CD14-positive monocyte (primary cell): ENCODE results near the gene PDIA5. TPM values are rescaled to one million over a fixed set of nuclear protein-coding genes. Genes with fewer than 3 reads are reported as not detected.

Experiments
- DNase-seq, 3 donors: peaks; one replicate each; pipeline ENCODE4 v3.0.0-alpha.2; 2011 to 2022
- H2AFZ ChIP-seq: 2 replicates; pipeline ENCODE4 v1.6.0; 2012; ENCODE audit warnings: mild to moderate bottlenecking, low read depth, low read length, inconsistent platforms; ENCODE audit not compliant: insufficient read depth, poor library complexity, severe bottlenecking
- H3K27ac ChIP-seq, 2 donors: 1 replicate in 1 of 2; 2 replicates in 1 of 2; pipeline ENCODE4 v1.5.1; 2012 to 2013; ENCODE audit warnings: low read length in 2 of 2, control low read depth in 1 of 2, inconsistent platforms in 1 of 2, low read depth in 1 of 2, mild to moderate bottlenecking in 1 of 2
- H3K27me3 ChIP-seq, 2 donors: one replicate each; pipeline versions ENCODE4 v1.6.0 to v1.6.1; 2011 to 2013; ENCODE audit warnings: low read length in 2 of 2; ENCODE audit not compliant: control insufficient read depth in 2 of 2, insufficient read depth in 2 of 2
- H3K36me3 ChIP-seq, 2 donors: replicated peaks in 1 of 2; 1 replicate in 1 of 2; 2 replicates in 1 of 2; pipeline versions ENCODE4 v1.5.1 to v1.6.1; 2012 to 2013; ENCODE audit warnings: low read length in 2 of 2, control low read depth in 1 of 2, inconsistent platforms in 1 of 2, mild to moderate bottlenecking in 1 of 2; ENCODE audit not compliant: insufficient read depth in 2 of 2, control insufficient read depth in 1 of 2
- H3K4me1 ChIP-seq, 2 donors: 1 replicate in 1 of 2; 2 replicates in 1 of 2; pipeline versions ENCODE4 v1.5.1 to v1.6.1; 2012 to 2013; ENCODE audit warnings: low read length in 2 of 2, control low read depth in 1 of 2, inconsistent platforms in 1 of 2, mild to moderate bottlenecking in 1 of 2, moderate library complexity in 1 of 2; ENCODE audit not compliant: insufficient read depth in 2 of 2, control insufficient read depth in 1 of 2
- H3K4me2 ChIP-seq: replicated peaks from 2 replicates; pipeline ENCODE3; 2012; ENCODE audit warnings: low read length, moderate library complexity, mild to moderate bottlenecking; ENCODE audit not compliant: poor library complexity, severe bottlenecking; ENCODE audit errors: extremely low read depth
- H3K4me3 ChIP-seq, 3 experiments: fragments of 200-600 bp in 1 of 3; sonication (generic) in 1 of 3; replicated peaks in 1 of 3; 1 replicate in 2 of 3; 2 replicates in 1 of 3; pipeline ENCODE4 v1.5.1; 2011 to 2013; ENCODE audit warnings: low read length in 3 of 3, mild to moderate bottlenecking in 3 of 3, control low read depth in 2 of 3, low read depth in 2 of 3, inconsistent platforms in 1 of 3, moderate library complexity in 1 of 3
- H3K79me2 ChIP-seq: 2 replicates; pipeline ENCODE4 v1.6.0; 2012; ENCODE audit warnings: mild to moderate bottlenecking, control low read depth, inconsistent platforms, low read length, moderate library complexity; ENCODE audit not compliant: insufficient read depth
- H3K9ac ChIP-seq: 2 replicates; pipeline ENCODE4 v1.6.0; 2017; ENCODE audit warnings: low read length, mild to moderate bottlenecking; ENCODE audit not compliant: insufficient read depth, poor library complexity, severe bottlenecking
- H3K9me3 ChIP-seq, 2 donors: replicated peaks in 1 of 2; 1 replicate in 1 of 2; 2 replicates in 1 of 2; pipeline versions ENCODE4 v1.5.1 to v1.6.1; 2012 to 2013; ENCODE audit warnings: low read length in 2 of 2, control low read depth in 1 of 2; ENCODE audit not compliant: control insufficient read depth in 1 of 2, insufficient read depth in 1 of 2
- H4K20me1 ChIP-seq: 2 replicates; pipeline ENCODE4 v1.6.0; 2012; ENCODE audit warnings: mild to moderate bottlenecking, low read length, control low read depth, moderate library complexity; ENCODE audit not compliant: insufficient read depth
- H3K27ac Mint-ChIP-seq, 7 donors: one replicate each; pipeline ENCODE4 v1.8.0; 2020; ENCODE audit warnings: mild to moderate bottlenecking in 7 of 7, mixed read lengths in 7 of 7, moderate library complexity in 6 of 7, inconsistent platforms in 2 of 7
- H3K27me3 Mint-ChIP-seq, 3 donors: one replicate each; pipeline ENCODE4 v1.8.0; 2021 to 2022; ENCODE audit warnings: low read depth in 3 of 3, mild to moderate bottlenecking in 3 of 3, mixed read lengths in 3 of 3, moderate library complexity in 3 of 3, inconsistent platforms in 1 of 3
- H3K36me3 Mint-ChIP-seq, 2 donors: one replicate each; pipeline ENCODE4 v1.8.0; 2020; ENCODE audit warnings: mixed read lengths in 2 of 2, inconsistent platforms in 1 of 2, mild to moderate bottlenecking in 1 of 2
- H3K4me1 Mint-ChIP-seq: one replicate; pipeline ENCODE4 v1.8.0; 2020; ENCODE audit warnings: mild to moderate bottlenecking, mixed read lengths
- H3K4me3 Mint-ChIP-seq, 2 donors: one replicate each; pipeline ENCODE4 v1.8.0; 2020; ENCODE audit warnings: mild to moderate bottlenecking in 2 of 2, mixed read lengths in 2 of 2, moderate library complexity in 1 of 2
- H3K9me3 Mint-ChIP-seq, 7 donors: one replicate each; pipeline ENCODE4 v1.8.0; 2020 to 2022; ENCODE audit warnings: mixed read lengths in 7 of 7, mild to moderate bottlenecking in 6 of 7, moderate library complexity in 6 of 7, inconsistent platforms in 2 of 7
- WGBS: methylation state at CpG from one replicate; pipeline ENCODE4 v1.1.5; 2013; ENCODE audit warnings: missing lambda C conversion rate; ENCODE audit not compliant: insufficient coverage; 5-methylcytosine and 5-hydroxymethylcytosine counted together
- intact Hi-C, 2 donors: fragments of 100-400 bp; cut with micrococcal nuclease; formaldehyde crosslinking; loops; one replicate each; pipeline versions ENCODE4 v1.15.0 to v1.15.1; 2023
- polyA plus RNA-seq, 3 donors: library from polyadenylated mRNA; depleted of rRNA in 1 of 3; unstranded in 2 of 3; stranded (reverse) in 1 of 3; fragments of 300-500 nt in 2 of 3; fragments of >200 nt in 1 of 3; fragmentation: Illumina TruSeq in 2 of 3; gene quantifications; 1 replicate in 2 of 3; 2 replicates in 1 of 3; pipeline ENCODE4 v1.2.3, GENCODE V29; 2012 to 2021
- TF ChIP-seq, protein P1 (sequence below): fragments of 200-600 bp; IDR thresholded peaks from one replicate; pipeline ENCODE4 v1.8.0; 2022; ENCODE audit warnings: antibody characterized with exemption, mild to moderate bottlenecking

The PDIA5 gene
- polyA plus RNA-seq, 3 donors: 7.1 to 10.0 (median 9.2) TPM

DNA sequence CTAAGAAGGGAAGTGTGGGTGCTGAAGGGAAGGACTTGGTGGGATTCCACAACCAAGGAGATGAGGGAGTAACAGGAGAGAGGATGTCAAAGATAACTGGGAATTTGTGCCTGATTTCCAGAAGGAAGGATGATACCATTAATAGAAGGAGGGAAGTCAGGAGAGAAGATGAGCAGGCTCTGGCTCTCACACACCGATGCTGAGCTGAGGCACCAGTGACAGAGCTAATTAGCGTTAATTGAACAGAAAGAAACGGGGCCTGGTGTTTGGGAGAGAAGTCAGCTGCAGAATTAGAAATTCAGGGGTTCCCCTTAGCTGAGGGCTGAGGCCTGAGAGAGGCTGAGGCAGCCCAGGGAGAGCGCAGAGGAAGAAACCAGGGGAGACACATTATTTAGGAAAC lies 11.9 kb upstream of the PDIA5 start:
- Histone ChIP-seq H3K4me2 (no peak overlapping the region), H3K9ac (no peak overlapping the region), H3K4me3 (no peak overlapping the region), H3K79me2 (no peaks in the 10 kb centered on the region), H2AFZ (no peak overlapping the region), H3K27ac (no peak overlapping the region), H3K36me3 (no peaks in the 10 kb centered on the region), H3K4me1 (no peaks in the 10 kb centered on the region), H3K9me3 (no peaks in the 10 kb centered on the region), H4K20me1 (no peaks in the 10 kb centered on the region), H3K27me3 (no peaks in the 10 kb centered on the region)
- Mint-ChIP-seq H3K4me1 (no peaks in the 10 kb centered on the region), H3K27ac (no peak overlapping the region), H3K27me3 (peaks cover 1 to 9% (median 7%) of the 10 kb centered on the region in 3 donors), H3K4me3 (no peak overlapping the region), H3K9me3 (no peaks in the 10 kb centered on the region), H3K36me3 (no peaks in the 10 kb centered on the region)
- WGBS: 94% methylated on average over 3 of the region's 4 CpGs
- TF ChIP-seq, protein P1, sequence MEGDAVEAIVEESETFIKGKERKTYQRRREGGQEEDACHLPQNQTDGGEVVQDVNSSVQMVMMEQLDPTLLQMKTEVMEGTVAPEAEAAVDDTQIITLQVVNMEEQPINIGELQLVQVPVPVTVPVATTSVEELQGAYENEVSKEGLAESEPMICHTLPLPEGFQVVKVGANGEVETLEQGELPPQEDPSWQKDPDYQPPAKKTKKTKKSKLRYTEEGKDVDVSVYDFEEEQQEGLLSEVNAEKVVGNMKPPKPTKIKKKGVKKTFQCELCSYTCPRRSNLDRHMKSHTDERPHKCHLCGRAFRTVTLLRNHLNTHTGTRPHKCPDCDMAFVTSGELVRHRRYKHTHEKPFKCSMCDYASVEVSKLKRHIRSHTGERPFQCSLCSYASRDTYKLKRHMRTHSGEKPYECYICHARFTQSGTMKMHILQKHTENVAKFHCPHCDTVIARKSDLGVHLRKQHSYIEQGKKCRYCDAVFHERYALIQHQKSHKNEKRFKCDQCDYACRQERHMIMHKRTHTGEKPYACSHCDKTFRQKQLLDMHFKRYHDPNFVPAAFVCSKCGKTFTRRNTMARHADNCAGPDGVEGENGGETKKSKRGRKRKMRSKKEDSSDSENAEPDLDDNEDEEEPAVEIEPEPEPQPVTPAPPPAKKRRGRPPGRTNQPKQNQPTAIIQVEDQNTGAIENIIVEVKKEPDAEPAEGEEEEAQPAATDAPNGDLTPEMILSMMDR: no peak
- intact Hi-C loops: no loop called here
- DNase-seq: no peak

DNA sequence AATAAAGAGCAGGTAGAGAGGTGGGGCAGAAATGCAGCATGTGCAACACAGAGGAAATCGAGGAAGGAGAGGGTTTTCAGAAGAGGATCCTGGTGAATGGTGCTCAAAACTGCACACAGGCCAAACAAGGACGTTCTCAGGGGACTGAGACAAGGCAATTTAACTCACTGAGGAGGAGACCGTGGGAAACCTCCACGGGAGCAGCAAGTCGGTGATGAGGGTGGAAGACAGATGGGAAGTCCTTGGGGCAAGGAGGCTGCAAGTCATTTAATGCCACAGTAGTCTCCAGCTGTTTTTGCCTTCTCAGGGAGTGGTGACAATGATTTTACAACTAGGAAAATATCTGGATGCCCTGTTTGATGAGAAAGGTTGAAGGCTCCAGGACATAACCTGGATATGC lies 11.5 kb upstream of the PDIA5 start:
- no peaks in the 10 kb centered on the region for H3K27me3 ChIP-seq
- intact Hi-C loops: no loop called here
- no peak overlapping the region for H3K27ac ChIP-seq
- H3K4me1 ChIP-seq: no peaks in the 10 kb centered on the region
- WGBS: 79% methylated on average over 5 of the region's 5 CpGs
- Mint-ChIP-seq H3K36me3 (no peaks in the 10 kb centered on the region), H3K27me3 (peaks cover 1 to 9% (median 7%) of the 10 kb centered on the region in 3 donors), H3K4me3 (no peak overlapping the region), H3K9me3 (peaks cover 0 to 4% (median 0%) of the 10 kb centered on the region in 7 donors), H3K27ac (no peak overlapping the region), H3K4me1 (peaks cover 2% of the 10 kb centered on the region)
- no peak overlapping the region for H3K4me2 ChIP-seq
- no peaks in the 10 kb centered on the region for H3K36me3 ChIP-seq
- H2AFZ ChIP-seq: no peak overlapping the region
- no peaks in the 10 kb centered on the region for H3K9me3 ChIP-seq
- H3K9ac ChIP-seq: no peak overlapping the region
- TF ChIP-seq, protein P1: no peak
- H4K20me1 ChIP-seq: no peaks in the 10 kb centered on the region
- H3K4me3 ChIP-seq: no peak overlapping the region
- no peak for DNase-seq
- no peaks in the 10 kb centered on the region for H3K79me2 ChIP-seq
